HEK293T (cell line): ENCODE measurements around the gene SGK2.

Experiments used
- CTCF ChIA-PET: fragments of 350-600 bp; formaldehyde crosslinking; extraction: SDS; loops from one replicate; lab custom pipeline; 2021; ENCODE audit warnings: antibody characterized with exemption, inconsistent platforms; lab: Yijun Ruan, JAX
- POLR2A ChIA-PET: fragments of 350-600 bp; formaldehyde crosslinking; extraction: SDS; loops from one replicate; lab custom pipeline; 2020; ENCODE audit warnings: antibody characterized with exemption, inconsistent platforms; lab: Yijun Ruan, JAX
- DNase-seq: peaks from one replicate; pipeline ENCODE4 v3.0.0; 2012; ENCODE audit warnings: mixed read lengths; ENCODE audit errors: extremely low spot score
- ARNT ChIP-seq: fragments of 450-650 bp; IDR thresholded peaks from 2 replicates; pipeline ENCODE4 v1.6.1; 2017; ENCODE audit warnings: mild to moderate bottlenecking
- BHLHE40 ChIP-seq: fragments of 450-650 bp; IDR thresholded peaks from 2 replicates; pipeline ENCODE4 v1.6.1; 2016; ENCODE audit warnings: mild to moderate bottlenecking, moderate library complexity, borderline replicate concordance
- CTBP1 ChIP-seq: fragments of 450-650 bp; IDR thresholded peaks from 2 replicates; pipeline ENCODE4 v1.6.1; 2016; ENCODE audit warnings: borderline replicate concordance
- ELF4 ChIP-seq: fragments of 450-650 bp; IDR thresholded peaks from 2 replicates; pipeline ENCODE4 v1.6.1; 2017; ENCODE audit warnings: antibody characterized with exemption
- FOXA1 ChIP-seq: fragments of 450-650 bp; IDR thresholded peaks from 2 replicates; pipeline ENCODE4 v1.6.1; 2016; ENCODE audit warnings: mild to moderate bottlenecking
- FOXK2 ChIP-seq: fragments of 450-650 bp; IDR thresholded peaks from 2 replicates; pipeline ENCODE4 v1.6.1; 2016; ENCODE audit warnings: mild to moderate bottlenecking
- FOXM1 ChIP-seq: fragments of 450-650 bp; IDR thresholded peaks from 2 replicates; pipeline ENCODE4 v1.6.1; 2017; ENCODE audit warnings: mild to moderate bottlenecking, borderline replicate concordance
- HDGF ChIP-seq: fragments of 450-650 bp; IDR thresholded peaks from 2 replicates; pipeline ENCODE4 v1.6.1; 2017; ENCODE audit warnings: antibody characterized with exemption, borderline replicate concordance
- L3MBTL2 ChIP-seq: fragments of 450-650 bp; conservative IDR thresholded peaks from 2 replicates; pipeline ENCODE4 v1.6.1; 2016; ENCODE audit warnings: mild to moderate bottlenecking
- LEF1 ChIP-seq: fragments of 450-650 bp; IDR thresholded peaks from 2 replicates; pipeline ENCODE4 v1.6.1; 2017; ENCODE audit warnings: mild to moderate bottlenecking, borderline replicate concordance
- NFRKB ChIP-seq: fragments of 450-650 bp; IDR thresholded peaks from 2 replicates; pipeline ENCODE4 v1.6.1; 2016; ENCODE audit warnings: mild to moderate bottlenecking, moderate library complexity
- SP1 ChIP-seq: fragments of 450-650 bp; IDR thresholded peaks from 2 replicates; pipeline ENCODE4 v1.6.1; 2017
- SUZ12 ChIP-seq: fragments of 450-650 bp; IDR thresholded peaks from 2 replicates; pipeline ENCODE4 v1.6.1; 2016; ENCODE audit warnings: mild to moderate bottlenecking
- TARDBP ChIP-seq: fragments of 450-650 bp; IDR thresholded peaks from 2 replicates; pipeline ENCODE4 v1.6.1; 2016
- ZNF384 ChIP-seq: fragments of 450-650 bp; IDR thresholded peaks from 2 replicates; pipeline ENCODE4 v1.6.1; 2016
- TF ChIP-seq, protein P1 (sequence below): fragments of 450-650 bp; IDR thresholded peaks from 2 replicates; pipeline ENCODE4 v1.6.1; 2016

SGK2 gene

GRCh38 chr20:43564993-43565757 lies 6.3 kb downstream of the SGK2 start:
- ChIA-PET POLR2A (no interaction called here), CTCF (no interaction called here)
- no peak for DNase-seq
- TF ChIP-seq FOXA1 (no peak), L3MBTL2 (no peak), TARDBP (no peak), FOXK2 (no peak), NFRKB (no peak), BHLHE40 (no peak), SUZ12 (no peak), ELF4 (no peak), LEF1 (no peak), HDGF (no peak), ARNT (no peak), SP1 (no peak), FOXM1 (no peak), ZNF384 (no peak), CTBP1 (no peak)
- TF ChIP-seq, protein P1, sequence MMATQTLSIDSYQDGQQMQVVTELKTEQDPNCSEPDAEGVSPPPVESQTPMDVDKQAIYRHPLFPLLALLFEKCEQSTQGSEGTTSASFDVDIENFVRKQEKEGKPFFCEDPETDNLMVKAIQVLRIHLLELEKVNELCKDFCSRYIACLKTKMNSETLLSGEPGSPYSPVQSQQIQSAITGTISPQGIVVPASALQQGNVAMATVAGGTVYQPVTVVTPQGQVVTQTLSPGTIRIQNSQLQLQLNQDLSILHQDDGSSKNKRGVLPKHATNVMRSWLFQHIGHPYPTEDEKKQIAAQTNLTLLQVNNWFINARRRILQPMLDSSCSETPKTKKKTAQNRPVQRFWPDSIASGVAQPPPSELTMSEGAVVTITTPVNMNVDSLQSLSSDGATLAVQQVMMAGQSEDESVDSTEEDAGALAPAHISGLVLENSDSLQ: no peak

DNA sequence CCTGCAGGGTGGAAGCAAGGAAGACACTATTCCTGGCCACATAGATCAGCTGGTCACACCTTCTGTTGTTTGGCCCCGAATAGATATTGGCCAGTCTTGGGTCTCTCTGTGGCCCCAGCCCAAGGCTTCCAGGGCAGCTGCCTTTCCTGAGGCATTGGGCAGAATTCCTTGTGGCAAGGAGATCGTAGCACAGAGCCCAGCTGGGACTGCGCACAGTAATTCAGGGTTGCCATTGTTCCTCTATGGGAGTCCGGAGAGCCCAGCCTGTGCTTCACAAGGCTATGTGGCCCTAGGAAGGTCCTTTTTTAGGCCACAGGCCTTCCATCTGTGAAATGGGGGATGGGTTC lies 6.9 kb downstream of the SGK2 start:
- CTCF ChIA-PET: no interaction called here

DNA sequence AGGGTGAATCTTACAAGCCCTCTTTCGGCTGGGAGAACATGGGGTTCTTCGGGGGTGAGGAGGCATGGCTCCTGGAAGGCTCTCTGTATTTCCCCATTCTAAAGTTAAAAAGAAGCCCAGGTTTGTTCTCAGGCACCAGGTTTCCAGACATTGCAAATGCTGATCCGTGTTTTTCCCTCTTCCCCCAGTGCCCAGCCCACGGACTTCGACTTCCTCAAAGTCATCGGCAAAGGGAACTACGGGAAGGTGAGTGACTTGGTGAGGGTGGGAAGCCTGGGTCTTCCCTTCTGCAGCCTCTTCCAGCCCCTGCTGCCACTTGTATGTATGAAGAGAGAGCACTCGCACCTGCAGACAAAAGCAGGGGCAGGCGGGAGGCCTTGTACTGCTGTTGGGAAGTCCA lies 8.7 kb downstream of the SGK2 start:
- DNase-seq: no peak
- ChIA-PET CTCF (no interaction called here), POLR2A (no interaction called here)
- TF ChIP-seq SUZ12 (no peak), NFRKB (no peak)
- TF ChIP-seq, protein P1: no peak

More for the DNA sequence above, 6.9 kb downstream of the SGK2 start:
- TF ChIP-seq SP1 (no peak), ZNF384 (no peak)
- DNase-seq: no peak
- POLR2A ChIA-PET: no interaction called here

- DNase-seq: no peak
- CTCF ChIA-PET: no interaction called here
- no peak for TF ChIP-seq FOXA1
- TF ChIP-seq HDGF: no peak
- POLR2A ChIA-PET: interaction anchor here (0.7 to 0.8 kb wide), 2 partner anchors 22 to 96 kb away, joined by 3 to 6 read pairs; partner anchors contain the start of gene IFT52
Observed at GRCh38 chr20:43568706-43569105, 9.9 kb downstream of the SGK2 start.

DNA sequence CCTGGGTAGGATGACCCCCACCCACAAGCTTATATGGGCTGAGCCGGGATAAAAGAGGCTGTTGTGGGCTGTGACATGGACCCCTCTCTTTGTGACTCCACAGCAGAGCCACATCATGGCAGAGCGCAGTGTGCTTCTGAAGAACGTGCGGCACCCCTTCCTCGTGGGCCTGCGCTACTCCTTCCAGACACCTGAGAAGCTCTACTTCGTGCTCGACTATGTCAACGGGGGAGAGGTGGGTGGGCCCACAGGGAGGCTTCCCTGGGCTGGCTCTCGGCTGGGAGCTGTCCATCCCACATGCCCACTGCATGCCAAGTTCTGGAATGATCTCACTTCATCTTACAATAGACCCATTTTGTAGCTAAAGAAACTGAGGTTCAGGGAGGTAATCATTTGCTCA lies 10.5 kb downstream of the SGK2 start:
- TF ChIP-seq ELF4: no peak
- no peak for TF ChIP-seq SP1
- no peak for TF ChIP-seq FOXA1
- no peak for TF ChIP-seq L3MBTL2
- TF ChIP-seq FOXM1: no peak
- no peak for TF ChIP-seq ARNT
- CTCF ChIA-PET: no interaction called here
- no peak for DNase-seq
- POLR2A ChIA-PET: interaction anchor here (0.8 kb wide), 1 partner anchor 96 kb away, joined by 6 read pairs; no protein-coding TSS in a partner anchor

- CTCF ChIA-PET: interaction anchor here (1.1 kb wide), 1 partner anchor 33 kb away, joined by 3 read pairs; no protein-coding TSS in a partner anchor
- POLR2A ChIA-PET: no interaction called here
- DNase-seq: no peak
- TF ChIP-seq SP1: no peak
- no peak for TF ChIP-seq ELF4
- TF ChIP-seq SUZ12: no peak
Observed at GRCh38 chr20:43570496-43570895, 11.7 kb downstream of the SGK2 start.

- ChIA-PET POLR2A (no interaction called here), CTCF (interaction anchor here (1.1 kb wide), 1 partner anchor 33 kb away, joined by 3 read pairs; no protein-coding TSS in a partner anchor)
- TF ChIP-seq FOXM1 (no peak), FOXA1 (no peak), CTBP1 (no peak), FOXK2 (no peak), TARDBP (no peak), SUZ12 (no peak), L3MBTL2 (no peak), HDGF (no peak), NFRKB (no peak), ZNF384 (no peak), SP1 (no peak), LEF1 (no peak), BHLHE40 (no peak), ELF4 (no peak)
- TF ChIP-seq, protein P1: no peak
- DNase-seq: no peak
Observed at GRCh38 chr20:43571310-43571709, 12.5 kb downstream of the SGK2 start.
